T-helper 1 cell treated with Interleukin-12 subunit alpha and Interleukin-12 subunit beta and Interleukin-4 antibody, amounts not matched to agents 30 ng/mL and 1 ng/mL, for 36 hours (primary cell): ENCODE results near the gene NADSYN1. TPM values are rescaled to one million over a fixed set of nuclear protein-coding genes. Genes with fewer than 3 reads are reported as not detected.
"Not testable (repeated sequence)": the region's sequence is repeated elsewhere in the genome, so short reads cannot be mapped to it uniquely, and the experiment has no call there.

Source experiments
- intact Hi-C: fragments of 100-400 bp; cut with micrococcal nuclease; formaldehyde crosslinking; loops from one replicate; pipeline ENCODE4 v1.15.1; 2024
- total RNA-seq: library from RNA; stranded (reverse); gene quantifications from 2 replicates; pipeline ENCODE4 v1.2.3, GENCODE V29; 2022

NADSYN1 gene
- 120 and 125 TPM in 2 replicates for total RNA-seq

GRCh38 chr11:71453037-71453917 lies at the start of gene NADSYN1:
TSS of gene NADSYN1 (plus strand) at chr11:71453203. CDS start at chr11:71453297, 94 bp downstream.
- intact Hi-C loops = loop anchor here (2.0 to 5.0 kb wide), 4 partner anchors 476 to 1776 kb away; partner anchors contain the start of genes LTO1, PPFIA1, RNF121 and XNDC1N

GRCh38 chr11:71404209-71404608 lies 48.8 kb upstream of the NADSYN1 start:
- intact Hi-C loops = no loop called here

- intact Hi-C loops = no loop called here
Observed at GRCh38 chr11:71406681-71407080, 46.3 kb upstream of the NADSYN1 start.

GRCh38 chr11:71407356-71407755 lies 45.6 kb upstream of the NADSYN1 start:
- intact Hi-C loops = no loop called here

GRCh38 chr11:71408826-71409225 lies 44.2 kb upstream of the NADSYN1 start:
- intact Hi-C loops = no loop called here

GRCh38 chr11:71410363-71410966 lies 42.5 kb upstream of the NADSYN1 start:
- intact Hi-C loops = no loop called here

GRCh38 chr11:71414645-71415044 lies 38.4 kb upstream of the NADSYN1 start:
- intact Hi-C loops = no loop called here

GRCh38 chr11:71418643-71419042 lies 34.4 kb upstream of the NADSYN1 start:
- intact Hi-C loops = no loop called here

- intact Hi-C loops = no loop called here
Observed at GRCh38 chr11:71420455-71421241, 32.4 kb upstream of the NADSYN1 start.

- intact Hi-C loops = no loop called here
Observed at GRCh38 chr11:71421392-71421950, 31.5 kb upstream of the NADSYN1 start.

GRCh38 chr11:71422318-71422717 lies 30.7 kb upstream of the NADSYN1 start:
- intact Hi-C loops = not testable (repeated sequence)

- intact Hi-C loops = no loop called here
Observed at GRCh38 chr11:71423181-71423790, 29.7 kb upstream of the NADSYN1 start.

GRCh38 chr11:71425409-71425808 lies 27.6 kb upstream of the NADSYN1 start:
- intact Hi-C loops = no loop called here

GRCh38 chr11:71425860-71426259 lies 27.1 kb upstream of the NADSYN1 start:
- intact Hi-C loops = no loop called here

- intact Hi-C loops = no loop called here
Observed at GRCh38 chr11:71426413-71426812, 26.6 kb upstream of the NADSYN1 start.

GRCh38 chr11:71428861-71429435 lies 24.1 kb upstream of the NADSYN1 start:
- intact Hi-C loops = no loop called here

GRCh38 chr11:71429701-71430100 lies 23.3 kb upstream of the NADSYN1 start:
- intact Hi-C loops = no loop called here

- intact Hi-C loops = no loop called here
Observed at GRCh38 chr11:71430166-71430565, 22.8 kb upstream of the NADSYN1 start.

- intact Hi-C loops = no loop called here
Observed at GRCh38 chr11:71431271-71431670, 21.7 kb upstream of the NADSYN1 start.

- intact Hi-C loops = no loop called here
Observed at GRCh38 chr11:71432761-71433647, 20.0 kb upstream of the NADSYN1 start.
